C4-2B (cell line): Measurements from ENCODE around the gene SEMA5A.

Source experiments
- H3K27ac ChIP-seq: fragments of 450-650 bp; 2 replicates; pipeline ENCODE4 v1.5.1; 2017
- CTCF ChIP-seq: fragments of 450-650 bp; conservative IDR thresholded peaks from 2 replicates; pipeline ENCODE4 v1.5.1; 2017; ENCODE audit warnings: mild to moderate bottlenecking
- ZFX ChIP-seq: fragments of 450-650 bp; IDR thresholded peaks from 2 replicates; pipeline ENCODE4 v1.6.1; 2017

The SEMA5A gene

GRCh38 chr5:9477537-9477936 is 68.3 kb downstream of the SEMA5A start:
- TF ChIP-seq CTCF (no peak), ZFX (no peak)
- no peak overlapping the region for H3K27ac ChIP-seq

DNA sequence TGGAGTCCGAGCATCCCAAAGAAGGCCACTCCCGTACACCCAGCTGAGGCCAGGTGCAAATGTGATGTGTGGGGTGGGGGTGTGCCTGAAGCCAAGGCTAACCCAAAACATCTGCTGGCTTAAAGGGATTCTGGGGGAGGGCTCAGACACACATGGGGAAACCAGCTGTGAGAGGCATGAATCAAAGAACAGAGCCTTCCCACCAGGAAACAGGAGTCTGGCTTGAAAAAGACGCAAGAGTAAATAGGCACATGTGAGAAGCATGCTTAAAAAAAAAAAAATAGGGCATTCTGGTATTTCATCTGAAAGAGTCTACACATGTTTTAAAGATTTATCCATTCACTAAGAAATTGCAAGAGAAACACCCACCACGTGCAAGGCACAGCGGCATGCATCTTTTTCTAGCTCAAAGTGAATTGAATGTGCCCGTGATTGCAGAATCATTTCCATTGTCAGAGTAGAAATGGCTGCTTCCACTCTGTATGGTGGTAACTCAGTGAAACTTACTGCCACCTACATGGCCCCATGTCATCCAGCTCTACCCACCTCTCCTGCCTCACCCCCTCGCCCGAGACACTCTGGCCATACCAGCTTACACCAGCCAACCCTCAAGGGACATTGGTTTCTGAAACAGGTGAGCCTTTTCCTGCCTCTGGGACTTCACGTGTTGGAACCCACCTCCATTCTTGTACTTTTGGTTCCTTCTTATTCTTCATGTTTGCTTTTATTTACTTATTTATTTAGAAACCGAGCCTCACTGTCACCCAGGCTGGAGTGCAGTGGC is 71.5 kb downstream of the SEMA5A start:
- H3K27ac ChIP-seq = no peak overlapping the region
- TF ChIP-seq ZFX = no peak
- TF ChIP-seq CTCF = no peak

DNA sequence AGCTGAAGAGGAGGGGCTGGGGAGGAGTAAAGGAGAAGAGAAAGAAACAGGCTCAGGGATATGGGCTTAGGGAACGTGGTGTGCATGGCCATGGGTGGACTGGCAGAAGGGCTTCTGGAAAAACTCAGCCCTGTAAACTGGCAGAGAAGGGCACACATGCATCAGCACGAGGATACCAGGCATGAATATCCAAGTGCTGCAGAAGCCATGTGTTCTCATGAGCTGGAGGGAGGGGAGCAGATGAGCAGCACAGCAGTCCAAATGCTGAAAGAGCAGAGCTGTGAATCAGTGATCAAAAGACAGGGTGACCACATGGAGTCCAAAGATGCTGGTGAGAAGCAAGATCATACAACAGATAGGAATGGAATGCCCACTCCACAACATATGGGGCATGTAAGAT is 72.3 kb downstream of the SEMA5A start:
- TF ChIP-seq ZFX (no peak), CTCF (no peak)
- H3K27ac ChIP-seq = no peak overlapping the region

DNA sequence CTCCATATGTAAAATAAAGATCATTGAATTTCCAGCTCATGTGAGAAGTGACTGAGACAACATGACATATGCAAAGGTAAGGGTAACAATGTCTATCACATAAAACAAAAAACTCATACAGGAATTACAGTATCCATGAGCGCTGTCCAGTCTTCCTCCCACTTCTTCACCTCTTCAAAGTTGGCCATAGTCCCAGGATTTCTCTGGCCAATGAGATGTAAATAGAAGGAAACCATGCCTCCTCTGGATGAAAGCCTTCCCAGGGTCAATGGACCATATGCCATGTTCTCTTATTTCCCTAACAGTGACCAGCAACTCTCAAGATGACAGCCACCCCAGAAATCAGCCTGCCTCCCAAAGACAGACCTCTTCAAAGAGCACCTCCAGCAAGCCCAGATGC is 75.5 kb downstream of the SEMA5A start:
- TF ChIP-seq ZFX (no peak), CTCF (no peak)
- H3K27ac ChIP-seq = no peak overlapping the region

GRCh38 chr5:9468060-9468388 is 77.9 kb downstream of the SEMA5A start:
- no peak for TF ChIP-seq CTCF
- TF ChIP-seq ZFX = no peak
- H3K27ac ChIP-seq = no peak overlapping the region

GRCh38 chr5:9467199-9468059 is 78.4 kb downstream of the SEMA5A start:
- TF ChIP-seq CTCF (no peak), ZFX (no peak)

GRCh38 chr5:9466697-9467096 is 79.2 kb downstream of the SEMA5A start:
- TF ChIP-seq CTCF (no peak), ZFX (no peak)
- H3K27ac ChIP-seq = no peak overlapping the region

More at GRCh38 chr5:9467199-9468059, 78.4 kb downstream of the SEMA5A start:
- no peak overlapping the region for H3K27ac ChIP-seq
